ENCODE results near the gene NXT1.
"Not testable (repeated sequence)": the region's sequence is repeated elsewhere in the genome, so short reads cannot be mapped to it uniquely, and the experiment has no call there.

The NXT1 gene

GRCh38 chr20:23331450-23332350 is 18.9 kb upstream of the NXT1 start:
- DNase-seq (ENCODE audit: low read depth) = no peak

DNA sequence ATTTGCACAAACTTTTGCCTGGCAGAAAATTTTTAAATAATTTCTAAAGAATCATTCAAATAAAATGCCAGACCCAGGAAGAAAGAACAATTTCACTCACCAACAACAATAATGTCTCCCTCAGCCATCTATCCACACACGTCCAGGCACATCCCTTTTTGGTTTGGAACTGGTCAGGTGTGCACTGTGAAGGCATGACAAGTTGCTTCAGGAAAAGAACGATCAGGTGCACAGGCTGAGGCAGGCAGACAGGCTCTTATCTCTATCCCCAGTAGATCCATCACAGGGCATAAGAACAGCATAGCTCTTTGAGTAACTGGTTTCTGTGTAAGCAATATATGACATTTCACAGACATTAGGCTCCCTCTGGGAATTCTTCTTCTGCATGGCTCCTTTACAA is 18.1 kb upstream of the NXT1 start:
- DNase-seq (ENCODE audit: low read depth) = no peak

DNA sequence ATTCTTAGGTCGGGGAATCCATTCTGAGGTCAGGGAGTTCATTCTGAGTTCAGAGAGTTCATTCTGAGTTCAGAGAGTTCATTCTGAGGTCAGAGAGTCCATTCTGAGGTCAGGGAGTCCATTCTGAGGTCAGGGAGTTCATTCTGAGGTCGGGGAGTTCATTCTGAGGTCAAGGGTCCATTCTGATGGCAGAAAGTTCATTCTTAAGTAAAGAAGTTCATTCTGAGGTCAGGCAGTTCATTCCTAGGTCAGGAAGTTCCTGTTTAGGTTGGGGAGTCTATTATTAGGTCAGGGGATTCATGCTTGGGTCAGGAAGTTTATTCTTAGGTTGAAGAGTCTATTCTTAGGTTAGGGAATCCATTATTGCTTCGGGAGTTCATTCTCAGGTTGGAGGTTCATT is 16.5 kb upstream of the NXT1 start:
- DNase-seq (ENCODE audit: low read depth) = no peak

DNA sequence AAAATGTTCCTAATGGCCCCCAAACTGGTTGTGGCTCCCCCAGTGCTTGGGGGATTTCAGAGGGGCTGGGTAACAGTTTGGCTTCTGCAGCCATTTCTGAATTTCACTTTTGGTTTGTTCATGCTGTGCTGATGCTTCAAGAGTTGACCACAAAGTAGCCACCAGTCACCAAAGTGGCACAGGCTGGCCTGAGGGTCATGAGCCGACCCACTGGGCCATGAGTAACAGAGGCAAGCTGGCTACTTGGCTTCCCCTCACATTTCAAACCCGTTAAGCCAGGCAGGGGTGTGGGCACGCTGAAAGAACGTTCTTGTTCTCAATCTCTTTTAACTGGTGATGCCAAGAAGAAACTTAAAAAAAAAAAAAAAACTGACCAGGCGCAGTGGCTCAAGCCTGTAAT is 15.1 kb upstream of the NXT1 start:
- DNase-seq (ENCODE audit: low read depth) = no peak

- DNase-seq (ENCODE audit: low read depth) = no peak
Observed at GRCh38 chr20:23336476-23336875, 14.1 kb upstream of the NXT1 start.

DNA sequence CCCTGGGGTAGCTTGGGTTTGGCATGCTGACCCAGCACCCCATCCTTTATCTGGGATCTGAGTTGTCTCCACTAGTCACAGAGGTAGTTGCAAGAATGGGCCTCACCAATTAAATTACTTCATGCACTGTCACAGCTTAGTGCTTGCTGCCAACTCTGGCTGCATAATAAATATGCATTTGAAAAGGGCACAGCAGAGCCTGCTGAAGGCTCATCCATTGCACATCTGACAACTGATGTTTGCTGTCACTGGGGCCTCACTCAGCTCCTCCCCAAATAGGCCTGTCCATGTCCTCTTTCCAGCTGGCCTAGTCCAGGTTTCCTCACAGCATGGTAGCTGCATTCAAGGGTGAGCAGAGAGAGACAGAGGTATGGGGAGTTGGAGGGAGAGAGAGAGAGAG is 13.3 kb upstream of the NXT1 start:
- no peak for DNase-seq (ENCODE audit: low read depth)

- no peak for DNase-seq (ENCODE audit: low read depth)
Observed at GRCh38 chr20:23339986-23340385, 10.6 kb upstream of the NXT1 start.

DNA sequence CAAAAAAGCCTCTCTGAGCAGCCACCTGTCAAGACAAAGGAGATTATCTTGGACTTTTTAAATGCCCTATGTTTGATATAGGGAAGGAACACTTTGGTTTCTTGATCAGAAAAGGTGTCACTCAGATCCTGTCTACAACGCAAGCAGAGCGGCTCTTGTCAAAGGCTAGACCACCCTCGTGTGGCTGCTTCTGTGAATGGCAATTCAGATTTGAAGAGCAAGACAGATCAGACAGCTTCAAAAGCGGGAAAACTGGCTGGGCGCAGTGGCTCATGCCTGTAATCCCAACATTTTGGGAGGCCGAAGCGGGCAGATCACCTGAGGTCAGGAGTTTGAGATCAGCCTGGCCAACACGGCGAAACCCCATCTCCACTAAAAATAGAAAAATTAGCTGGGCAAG is 10.1 kb upstream of the NXT1 start:
- DNase-seq (ENCODE audit: low read depth) = peak; percentile 65

DNA sequence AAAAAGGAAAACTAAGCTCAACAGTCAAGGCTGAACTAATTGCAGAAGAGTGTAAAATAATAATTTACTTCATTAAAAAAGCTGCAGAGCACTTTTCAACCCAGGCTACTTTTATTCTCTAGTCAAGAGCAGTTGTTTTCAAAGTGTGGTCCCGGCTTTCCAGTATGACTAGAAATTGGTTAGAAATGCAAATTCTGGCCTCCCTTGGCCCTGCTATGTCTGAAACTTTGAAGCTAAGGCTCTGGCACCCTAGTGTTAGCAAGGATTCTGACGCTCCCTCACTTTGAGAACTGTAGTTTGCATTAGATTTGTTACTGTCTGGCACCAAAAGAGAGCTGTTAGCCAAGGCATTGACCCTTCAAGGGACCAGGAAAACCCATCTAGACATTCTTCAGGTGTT is 9.5 kb upstream of the NXT1 start:
- no peak for DNase-seq (ENCODE audit: low read depth)

DNA sequence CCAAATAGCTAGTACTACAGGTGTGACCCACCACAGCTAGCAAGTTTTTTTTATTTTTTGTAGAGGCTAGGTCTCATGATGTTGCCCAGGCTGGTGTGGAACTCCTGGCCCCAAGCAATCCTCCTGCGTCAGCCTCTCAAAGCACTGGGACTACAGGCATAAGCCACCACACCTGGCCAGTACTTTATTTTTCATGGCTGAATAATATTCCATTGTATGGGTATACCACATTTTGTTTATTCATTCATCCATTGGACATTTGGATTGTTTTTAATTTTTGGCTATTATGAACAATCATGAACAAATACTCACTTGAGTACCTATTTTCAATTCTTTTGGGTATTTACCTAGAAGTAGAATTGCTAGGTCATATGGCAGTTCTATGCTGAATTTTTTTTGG is 7.0 kb upstream of the NXT1 start:
- DNase-seq (ENCODE audit: low read depth) = no peak

GRCh38 chr20:23344336-23344735 is 6.3 kb upstream of the NXT1 start:
- no peak for DNase-seq (ENCODE audit: low read depth)

DNA sequence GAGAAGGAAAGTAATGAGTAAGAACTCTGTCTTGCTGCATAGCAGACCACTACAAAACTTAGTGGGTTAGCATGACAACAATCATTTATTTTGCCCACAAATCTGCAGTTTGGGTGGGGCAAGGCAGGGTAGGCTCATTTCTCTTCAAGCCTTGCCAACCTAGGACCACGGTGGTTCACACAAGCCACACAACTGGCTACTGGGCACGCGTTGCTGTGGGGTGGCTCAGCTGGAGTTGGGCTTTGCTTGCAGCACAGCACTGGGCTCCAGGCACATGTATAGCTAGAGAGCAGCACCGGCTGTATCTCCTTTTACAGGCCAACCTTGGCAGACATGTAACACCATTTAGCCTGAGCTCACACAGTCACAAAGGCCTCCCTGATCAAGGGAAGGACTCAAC is 4.6 kb upstream of the NXT1 start:
- no peak for DNase-seq (ENCODE audit: low read depth)

- DNase-seq (ENCODE audit: low read depth) = no peak
Observed at GRCh38 chr20:23347791-23348190, 2.8 kb upstream of the NXT1 start.

DNA sequence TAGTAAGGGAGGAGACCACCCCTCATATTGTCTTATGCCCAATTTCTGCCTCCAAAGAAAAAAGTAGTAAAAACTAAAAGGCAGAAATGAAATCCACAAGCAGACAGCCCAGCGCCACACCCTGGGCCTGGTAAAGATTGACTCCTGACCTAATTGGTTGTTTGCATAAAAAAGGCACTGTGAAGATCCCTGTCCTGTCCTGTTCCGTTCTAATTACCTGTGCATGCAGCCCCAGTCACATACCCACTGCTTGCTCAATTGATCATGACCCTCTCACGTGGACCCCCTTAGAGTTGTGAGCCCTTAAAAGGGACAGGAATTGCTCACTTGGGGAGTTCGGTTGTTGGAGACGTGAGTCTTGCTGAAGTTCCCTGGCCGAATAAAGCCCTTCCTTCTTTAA is 2.1 kb upstream of the NXT1 start:
- not testable (repeated sequence) for DNase-seq (ENCODE audit: low read depth)

DNA sequence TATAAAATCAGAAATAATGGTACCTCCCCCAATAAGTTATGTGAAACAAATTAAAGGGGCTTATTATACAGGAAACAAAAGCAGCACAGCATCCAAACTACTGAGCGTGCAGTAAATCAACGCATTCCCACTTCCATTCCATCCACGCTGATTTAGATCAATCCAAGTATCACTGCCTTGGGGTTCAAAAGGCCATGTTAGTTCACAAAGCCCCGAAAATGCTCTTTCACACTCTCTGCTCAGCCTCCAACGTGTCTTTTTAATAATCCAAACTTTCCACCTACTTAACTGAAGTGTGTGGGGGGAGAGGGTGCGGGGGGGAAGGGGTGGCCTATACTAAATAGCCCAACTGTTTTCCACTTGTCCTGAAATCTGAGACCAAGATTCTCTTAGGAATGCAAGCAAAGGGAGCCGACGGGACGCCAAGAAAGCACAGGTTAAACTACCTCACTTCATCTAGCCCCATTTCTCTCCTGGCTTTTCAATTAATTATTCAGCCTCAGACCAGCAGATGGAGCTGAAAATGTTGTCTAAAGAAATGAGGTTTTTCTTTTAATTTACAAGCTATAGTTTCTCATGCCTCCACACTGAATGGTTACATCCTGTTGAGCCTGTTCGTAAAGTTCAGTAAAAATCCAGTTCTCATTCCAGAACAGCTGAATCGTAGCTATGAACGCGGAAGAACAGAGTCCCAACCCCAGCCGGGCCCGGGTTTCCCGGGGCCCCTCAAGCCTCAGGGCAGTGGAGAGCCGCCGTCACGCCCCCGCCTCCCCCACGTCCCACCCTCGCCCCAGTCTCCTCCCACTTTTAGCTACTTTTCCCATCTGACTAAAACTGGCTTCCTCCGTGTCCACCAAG is 1.0 kb upstream of the NXT1 start:
- peak; percentile 48 for DNase-seq (ENCODE audit: low read depth)

DNA sequence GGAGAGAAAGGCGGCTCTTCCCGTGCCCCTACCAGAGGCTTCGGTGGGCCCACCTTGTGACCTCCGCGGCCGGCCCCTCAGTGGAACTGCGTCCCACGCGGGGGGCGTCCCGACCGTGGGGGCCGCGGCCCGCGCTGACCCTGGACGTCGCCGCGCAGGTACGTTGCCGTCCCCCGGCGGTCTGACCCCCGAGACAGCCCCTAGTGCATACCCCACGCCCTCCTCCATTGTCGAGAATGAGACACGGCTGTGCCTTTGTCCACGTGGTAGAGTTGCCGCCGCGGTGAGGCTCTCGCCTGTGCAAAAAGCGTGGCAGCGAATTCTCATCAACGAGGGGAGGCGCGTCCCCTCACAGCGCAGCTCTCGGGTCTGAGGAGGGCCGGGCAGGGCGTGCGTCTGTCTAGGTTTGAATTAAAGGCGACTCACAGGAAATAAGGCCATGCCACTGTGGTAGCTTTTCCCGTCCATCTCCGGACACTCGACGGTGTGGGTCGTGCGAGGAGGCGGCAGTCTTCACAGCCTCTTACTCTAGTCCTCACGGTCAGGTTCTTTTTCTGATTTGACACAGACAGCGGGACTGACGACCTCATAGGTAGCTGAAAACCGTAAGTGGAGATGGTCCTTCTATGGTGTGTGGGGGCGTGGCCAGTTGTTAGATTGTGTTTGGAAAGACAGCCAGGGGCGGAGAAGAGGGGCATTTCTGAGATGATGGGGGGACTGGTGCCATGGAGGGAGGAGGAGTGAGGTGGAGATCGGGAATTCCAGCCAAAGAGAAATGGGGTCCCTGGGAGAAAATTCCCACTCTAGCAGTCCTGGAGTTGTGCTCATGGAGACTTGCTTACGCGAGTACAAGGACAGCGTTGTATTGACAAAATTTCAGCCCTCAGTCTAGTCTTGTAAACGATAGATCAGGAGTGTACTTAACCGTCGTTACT is 580 bp downstream of the NXT1 start:
- no peak for DNase-seq (ENCODE audit: low read depth)

GRCh38 chr20:23356203-23356602 is 5.6 kb downstream of the NXT1 start:
- no peak for DNase-seq (ENCODE audit: low read depth)

DNA sequence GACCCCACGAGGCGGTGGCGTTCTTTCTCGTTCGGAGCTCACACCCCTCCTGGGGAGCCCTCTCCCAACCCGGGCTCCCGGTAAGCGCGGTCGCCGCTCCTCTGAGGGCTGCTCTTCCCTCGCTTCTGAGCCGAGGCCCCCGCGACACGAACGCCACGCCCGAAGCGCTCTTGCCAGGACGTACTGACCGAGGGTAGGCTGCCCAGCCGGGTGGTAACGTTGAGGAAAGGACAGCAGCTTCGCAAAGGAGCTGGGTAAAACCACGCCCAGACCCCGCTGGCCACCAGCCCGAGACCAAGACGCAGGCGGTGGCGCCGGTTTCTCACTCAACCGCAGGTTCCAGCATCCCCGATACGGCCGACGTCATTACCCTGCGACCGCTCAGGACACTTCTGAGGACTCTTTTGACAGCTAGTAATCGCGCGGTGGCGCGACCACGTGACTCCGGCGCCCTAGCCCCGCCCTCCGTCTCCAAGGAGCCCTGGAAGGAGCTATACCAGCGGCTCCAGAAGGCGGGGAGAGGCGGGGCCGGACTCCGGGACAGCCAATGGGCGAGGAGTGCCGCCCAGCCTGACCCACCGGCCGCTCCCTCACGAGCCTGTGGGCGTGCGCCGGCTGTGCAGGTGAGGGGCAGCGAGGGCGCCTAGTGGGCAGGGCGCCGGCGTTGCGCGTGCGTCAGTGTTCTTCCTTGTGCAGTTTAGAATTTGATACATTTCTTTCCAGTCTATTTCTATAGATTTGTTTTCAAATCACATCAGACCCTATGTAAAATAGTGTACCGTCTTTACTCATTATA is 7.4 kb downstream of the NXT1 start:
- peak; percentile 99 for DNase-seq (ENCODE audit: low read depth)

GRCh38 chr20:23358563-23358906 is 7.9 kb downstream of the NXT1 start:
- no peak for DNase-seq (ENCODE audit: low read depth)

GRCh38 chr20:23358923-23359593 is 8.5 kb downstream of the NXT1 start:
- DNase-seq (ENCODE audit: low read depth) = no peak

DNA sequence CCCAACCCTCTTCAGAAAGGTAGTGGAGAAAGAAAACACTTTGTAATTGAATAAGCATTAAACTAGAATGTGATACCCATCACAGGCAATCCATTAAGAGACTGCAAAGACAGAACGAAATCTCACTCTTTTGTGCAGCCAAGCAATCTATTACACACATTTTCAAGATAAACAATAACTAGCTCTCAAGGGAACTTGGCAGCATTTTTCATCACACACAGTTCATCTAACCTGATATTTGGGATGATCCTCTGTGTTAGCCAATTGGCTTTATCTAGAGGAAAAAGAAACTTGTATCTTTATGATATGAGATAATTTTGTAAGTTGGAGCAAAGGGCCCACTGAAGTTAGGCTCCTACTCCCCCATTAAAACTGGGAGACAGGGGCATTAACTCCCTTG is 9.9 kb downstream of the NXT1 start:
- DNase-seq (ENCODE audit: low read depth) = no peak
